ENCODE results near the gene TMEM132E.

DNA sequence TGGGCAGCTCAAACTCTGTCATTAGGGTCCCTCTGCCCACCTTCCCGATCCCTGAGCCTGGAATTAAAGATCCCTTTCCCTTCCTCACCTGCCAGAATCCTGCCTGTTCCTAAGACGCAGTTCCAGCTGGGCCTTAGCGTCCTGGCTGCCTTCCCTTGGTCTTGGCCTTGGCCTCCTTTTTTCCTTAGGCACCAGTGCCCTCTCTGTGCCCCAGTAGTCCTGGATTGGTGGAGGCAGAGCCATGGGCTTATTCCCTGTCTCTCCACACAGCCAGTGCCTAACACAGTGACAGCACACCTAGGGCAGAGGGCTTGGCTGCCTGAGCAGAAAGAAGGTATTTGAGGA, 3.5 kb downstream of the TMEM132E start:
- TF ChIP-seq, protein P1, sequence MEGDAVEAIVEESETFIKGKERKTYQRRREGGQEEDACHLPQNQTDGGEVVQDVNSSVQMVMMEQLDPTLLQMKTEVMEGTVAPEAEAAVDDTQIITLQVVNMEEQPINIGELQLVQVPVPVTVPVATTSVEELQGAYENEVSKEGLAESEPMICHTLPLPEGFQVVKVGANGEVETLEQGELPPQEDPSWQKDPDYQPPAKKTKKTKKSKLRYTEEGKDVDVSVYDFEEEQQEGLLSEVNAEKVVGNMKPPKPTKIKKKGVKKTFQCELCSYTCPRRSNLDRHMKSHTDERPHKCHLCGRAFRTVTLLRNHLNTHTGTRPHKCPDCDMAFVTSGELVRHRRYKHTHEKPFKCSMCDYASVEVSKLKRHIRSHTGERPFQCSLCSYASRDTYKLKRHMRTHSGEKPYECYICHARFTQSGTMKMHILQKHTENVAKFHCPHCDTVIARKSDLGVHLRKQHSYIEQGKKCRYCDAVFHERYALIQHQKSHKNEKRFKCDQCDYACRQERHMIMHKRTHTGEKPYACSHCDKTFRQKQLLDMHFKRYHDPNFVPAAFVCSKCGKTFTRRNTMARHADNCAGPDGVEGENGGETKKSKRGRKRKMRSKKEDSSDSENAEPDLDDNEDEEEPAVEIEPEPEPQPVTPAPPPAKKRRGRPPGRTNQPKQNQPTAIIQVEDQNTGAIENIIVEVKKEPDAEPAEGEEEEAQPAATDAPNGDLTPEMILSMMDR (IDR thresholded peaks at IDR 0.05), result no peak
- TF ChIP-seq POLR2A (IDR thresholded peaks at IDR 0.05), result no peak
